Omental fat pad (tissue), 4 donors: ENCODE measurements around the gene LRRC8B. TPM values are rescaled to one million over a fixed set of nuclear protein-coding genes. Genes with fewer than 3 reads are reported as not detected.

Experiments
- ATAC-seq: fragments of 150-250 bp; one replicate; pipeline ENCODE4 v1.9.1; 2016; ENCODE audit warnings: mild to moderate bottlenecking, moderate library complexity; ENCODE audit not compliant: low FRiP score
- DNase-seq: peaks from one replicate; pipeline ENCODE4 v3.0.0-alpha.2; 2019; ENCODE audit warnings: low spot score
- CTCF ChIP-seq, 3 donors: fragments of 450-650 bp; IDR thresholded peaks; one replicate each; pipeline ENCODE4 v1.5.1; 2016 to 2017; ENCODE audit warnings: antibody characterized with exemption in 3 of 3, mild to moderate bottlenecking in 3 of 3, moderate library complexity in 2 of 3
- total RNA-seq, 4 donors: library from RNA; depleted of rRNA; stranded (reverse); fragments of >200 nt; gene quantifications; one replicate each; pipeline ENCODE4 v1.1.0, GENCODE V29; 2016

LRRC8B gene
- total RNA-seq, 4 donors from 2014 or later, result 5.7 to 30.3 (median 10.7) TPM

GRCh38 chr1:89608319-89608983 lies 83.8 kb downstream of the LRRC8B start:
- DNase-seq (no peak), ATAC-seq (no peak)
- TF ChIP-seq CTCF (IDR thresholded peaks at IDR 0.05), result no peak

- TF ChIP-seq CTCF (IDR thresholded peaks at IDR 0.05), result no peak
- DNase-seq (no peak), ATAC-seq (no peak)
Measured at GRCh38 chr1:89608984-89609725, 84.5 kb downstream of the LRRC8B start.

GRCh38 chr1:89609781-89610456 lies 85.3 kb downstream of the LRRC8B start:
- TF ChIP-seq CTCF (IDR thresholded peaks at IDR 0.05), result no peak
- no peak for ATAC-seq
- no peak for DNase-seq

DNA sequence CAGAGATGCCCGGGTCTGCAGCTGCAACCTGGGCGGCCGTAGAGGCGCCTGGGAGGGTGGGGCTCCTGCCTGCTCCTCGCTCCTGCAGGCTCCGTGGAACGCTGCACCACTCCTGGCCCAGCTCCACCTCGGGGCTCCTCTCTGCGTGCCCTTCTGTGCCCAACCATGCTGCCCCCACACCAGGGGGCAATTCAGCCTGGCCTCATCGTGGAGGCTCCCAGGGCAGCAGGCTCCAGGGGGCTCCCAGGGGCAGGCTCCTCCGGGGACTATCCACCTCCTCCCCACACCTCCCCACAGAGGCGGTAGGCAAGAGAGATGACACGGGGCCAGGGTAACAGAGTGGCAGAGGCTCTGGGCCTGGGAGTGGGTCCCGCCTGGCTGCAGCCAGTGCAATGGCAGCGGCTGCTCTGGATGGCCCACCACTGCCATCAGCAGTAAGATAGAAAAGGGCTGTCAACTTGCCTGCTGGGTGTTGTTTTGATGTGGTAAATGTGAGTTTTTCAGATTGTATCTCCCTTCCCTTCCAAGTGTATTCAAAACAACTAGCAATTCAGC lies 85.9 kb downstream of the LRRC8B start:
- ATAC-seq, result no peak

DNA sequence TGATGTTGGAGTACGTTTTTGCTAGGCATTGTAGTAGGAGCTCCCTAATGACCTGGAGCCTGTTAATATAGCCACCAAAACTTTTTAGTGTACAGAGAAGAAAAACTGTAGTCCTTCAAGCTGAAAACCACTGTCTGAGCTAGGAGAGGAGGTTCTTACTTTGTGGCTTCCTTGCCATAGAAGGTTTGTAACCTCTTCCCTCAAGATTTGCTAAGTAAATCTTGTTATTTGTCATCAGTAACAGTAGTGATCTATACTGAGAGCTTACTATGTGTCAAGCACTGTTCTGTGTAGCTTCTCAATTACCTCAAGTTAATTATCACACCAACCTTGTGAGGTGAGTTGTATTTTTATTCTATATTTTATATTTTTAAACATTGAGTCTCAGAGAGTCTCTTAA lies 87.1 kb downstream of the LRRC8B start:
- ATAC-seq (no peak), DNase-seq (no peak)
- TF ChIP-seq CTCF (IDR thresholded peaks at IDR 0.05), result no peak

More for the DNA sequence above, 85.9 kb downstream of the LRRC8B start:
- DNase-seq, result no peak
- TF ChIP-seq CTCF (IDR thresholded peaks at IDR 0.05), result no peak

- DNase-seq (no peak), ATAC-seq (no peak)
- TF ChIP-seq CTCF (IDR thresholded peaks at IDR 0.05), result no peak
Measured at GRCh38 chr1:89613928-89614327, 89.3 kb downstream of the LRRC8B start.
